Stimulated activated CD8-positive, alpha-beta memory T cell treated with anti-CD3 and anti-CD28 coated beads, Interleukin-12 subunit alpha, Interleukin-12 subunit beta, amount 100 ng/mL, for 4 hours (primary cell): ENCODE data around the gene CTH.
"Not testable (repeated sequence)": the region's sequence is repeated elsewhere in the genome, so short reads cannot be mapped to it uniquely, and the experiment has no call there.

Experiments used
- DNase-seq: peaks from one replicate; pipeline ENCODE4 v3.0.0-alpha.2; 2020; ENCODE audit warnings: low read depth

CTH gene

GRCh38 chr1:70409136-70409535, 1.9 kb upstream of the CTH start:
- DNase-seq, result no peak

- DNase-seq, result no peak
Observed at GRCh38 chr1:70411360-70411844, 334 bp downstream of the CTH start.

- no peak for DNase-seq
Observed at GRCh38 chr1:70415882-70416281, 4.8 kb downstream of the CTH start.

- DNase-seq, result not testable (repeated sequence)
Observed at GRCh38 chr1:70418973-70419734, 8.1 kb downstream of the CTH start.

GRCh38 chr1:70420320-70420719, 9.3 kb downstream of the CTH start:
- DNase-seq, result no peak

GRCh38 chr1:70426154-70427131, 15.4 kb downstream of the CTH start:
- DNase-seq, result no peak

GRCh38 chr1:70427976-70428375, 16.9 kb downstream of the CTH start:
- no peak for DNase-seq

- DNase-seq, result no peak
Observed at GRCh38 chr1:70429219-70429618, 18.2 kb downstream of the CTH start.

GRCh38 chr1:70429757-70430156, 18.7 kb downstream of the CTH start:
- no peak for DNase-seq

GRCh38 chr1:70431317-70431716, 20.2 kb downstream of the CTH start:
- no peak for DNase-seq

GRCh38 chr1:70431874-70432273, 20.8 kb downstream of the CTH start:
- no peak for DNase-seq

GRCh38 chr1:70434253-70434859, 23.3 kb downstream of the CTH start:
- DNase-seq, result no peak

- DNase-seq, result no peak
Observed at GRCh38 chr1:70436622-70437251, 25.7 kb downstream of the CTH start.

GRCh38 chr1:70438529-70438928, 27.5 kb downstream of the CTH start:
- no peak for DNase-seq

- DNase-seq, result no peak
Observed at GRCh38 chr1:70440642-70441391, 29.7 kb downstream of the CTH start.

GRCh38 chr1:70441392-70442035, 30.4 kb downstream of the CTH start:
- no peak for DNase-seq

- no peak for DNase-seq
Observed at GRCh38 chr1:70442490-70442889, 31.4 kb downstream of the CTH start.

- no peak for DNase-seq
Observed at GRCh38 chr1:70443739-70444138, 32.7 kb downstream of the CTH start.

- no peak for DNase-seq
Observed at GRCh38 chr1:70449049-70449448, 38.0 kb downstream of the CTH start.

- not testable (repeated sequence) for DNase-seq
Observed at GRCh38 chr1:70452164-70452939, 41.3 kb downstream of the CTH start.
